GM23338 (cell line): ENCODE data around the gene CDKAL1. TPM values are rescaled to one million over a fixed set of nuclear protein-coding genes. Genes with fewer than 3 reads are reported as not detected.

Experiments used
- ATAC-seq: fragments of 200-7000 bp; cut with Tn5 transposase; 3 replicates; pipeline ENCODE4 v1.9.1; 2020
- DNase-seq: peaks from one replicate; pipeline ENCODE4 v3.0.0-alpha.2; 2015; ENCODE audit warnings: low spot score
- H2AFZ ChIP-seq: fragments of 200-600 bp; sonication (generic); 2 replicates; pipeline ENCODE4 v1.8.0; 2016; ENCODE audit warnings: antibody characterized with exemption, mild to moderate bottlenecking, moderate library complexity
- H3F3A ChIP-seq: fragments of 200-600 bp; sonication (generic); replicated peaks from 2 replicates; pipeline ENCODE4 v1.8.0; 2017; ENCODE audit warnings: antibody characterized with exemption, mixed run types, low read depth
- H3K27ac ChIP-seq: fragments of 200-600 bp; sonication (generic); 2 replicates; pipeline ENCODE4 v1.6.1; 2016; ENCODE audit warnings: low read depth
- H3K27me3 ChIP-seq: fragments of 200-600 bp; sonication (generic); 2 replicates; pipeline ENCODE4 v1.8.0; 2016; ENCODE audit warnings: mild to moderate bottlenecking, mixed run types, moderate library complexity; ENCODE audit not compliant: insufficient read depth
- H3K36me3 ChIP-seq: fragments of 200-600 bp; sonication (generic); 2 replicates; pipeline ENCODE4 v1.8.0; 2016; ENCODE audit warnings: mild to moderate bottlenecking; ENCODE audit not compliant: insufficient read depth
- H3K4me1 ChIP-seq: fragments of 200-600 bp; sonication (generic); 2 replicates; pipeline ENCODE4 v1.8.0; 2016; ENCODE audit warnings: mild to moderate bottlenecking, moderate library complexity; ENCODE audit not compliant: insufficient read depth
- H3K4me2 ChIP-seq: fragments of 200-600 bp; sonication (generic); 2 replicates; pipeline ENCODE4 v1.7.1; 2017; ENCODE audit warnings: mixed run types
- H3K4me3 ChIP-seq: fragments of 200-600 bp; sonication (generic); 2 replicates; pipeline ENCODE4 v1.6.1; 2016; ENCODE audit warnings: mixed run types
- H3K79me2 ChIP-seq: fragments of 200-600 bp; sonication (generic); replicated peaks from 2 replicates; pipeline ENCODE4 v1.8.0; 2017; ENCODE audit warnings: mild to moderate bottlenecking; ENCODE audit not compliant: insufficient read depth
- H3K9me2 ChIP-seq: fragments of 200-600 bp; sonication (generic); 2 replicates; pipeline ENCODE4 v1.8.0; 2017; ENCODE audit not compliant: insufficient read depth
- H4K20me1 ChIP-seq: fragments of 200-600 bp; sonication (generic); replicated peaks from 2 replicates; pipeline ENCODE4 v1.8.0; 2017; ENCODE audit warnings: mild to moderate bottlenecking; ENCODE audit not compliant: insufficient read depth
- H3K27ac Mint-ChIP-seq: 2 replicates; pipeline ENCODE4 v1.8.0; 2020; ENCODE audit warnings: inconsistent platforms, mild to moderate bottlenecking, moderate library complexity, mixed read lengths
- H3K27me3 Mint-ChIP-seq: 3 replicates; pipeline ENCODE4 v1.8.0; 2022; ENCODE audit warnings: low read depth, mild to moderate bottlenecking, moderate library complexity, mixed read lengths, inconsistent platforms; ENCODE audit not compliant: insufficient read depth, poor library complexity
- H3K36me3 Mint-ChIP-seq: 3 replicates; pipeline ENCODE4 v1.8.0; 2021; ENCODE audit warnings: low read depth, mild to moderate bottlenecking, inconsistent platforms, moderate library complexity, mixed read lengths
- H3K4me1 Mint-ChIP-seq: 3 replicates; pipeline ENCODE4 v1.8.0; 2020; ENCODE audit warnings: mild to moderate bottlenecking, inconsistent platforms, mixed read lengths
- H3K4me3 Mint-ChIP-seq: 3 replicates; pipeline ENCODE4 v1.8.0; 2021; ENCODE audit warnings: moderate library complexity, mild to moderate bottlenecking, inconsistent platforms, mixed read lengths
- H3K9me3 Mint-ChIP-seq: 3 replicates; pipeline ENCODE4 v1.8.0; 2020; ENCODE audit warnings: moderate library complexity, mild to moderate bottlenecking, inconsistent platforms, mixed read lengths
- CREB1 ChIP-seq: fragments of 250-450 bp; sonication (Bioruptor Pico); IDR thresholded peaks from 2 replicates; pipeline ENCODE4 v1.5.0; 2020; ENCODE audit warnings: low read depth, mild to moderate bottlenecking, moderate library complexity
- CTCF ChIP-seq, 2 experiments: fragments of 200-600 bp in 1 of 2; sonication (generic) in 1 of 2; conservative IDR thresholded peaks; 2 replicates each; pipeline versions ENCODE4 v1.5.1 to v1.6.1; 2016 to 2017; ENCODE audit warnings: antibody characterized with exemption in 2 of 2, low read depth in 2 of 2, mild to moderate bottlenecking in 2 of 2, moderate library complexity in 1 of 2
- EZH2 ChIP-seq: fragments of 200-600 bp; sonication (generic); IDR thresholded peaks from one replicate; pipeline ENCODE4 v1.8.0; 2017; ENCODE audit warnings: antibody characterized with exemption, mild to moderate bottlenecking, low read depth; ENCODE audit not compliant: unreplicated experiment
- EZH2phosphoT487 ChIP-seq: fragments of 200-600 bp; sonication (generic); IDR thresholded peaks from one replicate; pipeline ENCODE4 v1.8.1; 2018; ENCODE audit warnings: antibody characterized with exemption; ENCODE audit not compliant: unreplicated experiment
- JUNB ChIP-seq: IDR thresholded peaks from one replicate; pipeline ENCODE4 v1.6.1; 2016; ENCODE audit warnings: antibody characterized with exemption; ENCODE audit not compliant: unreplicated experiment
- NANOG ChIP-seq: IDR thresholded peaks from 2 replicates; pipeline ENCODE4 v1.6.1; 2016; ENCODE audit warnings: antibody characterized with exemption, borderline replicate concordance
- POLR2AphosphoS5 ChIP-seq: IDR thresholded peaks from 2 replicates; pipeline ENCODE4 v1.6.1; 2016; ENCODE audit warnings: antibody characterized with exemption, low read depth
- STAT1 ChIP-seq: IDR thresholded peaks from one replicate; pipeline ENCODE4 v1.6.1; 2016; ENCODE audit warnings: antibody characterized with exemption; ENCODE audit not compliant: unreplicated experiment
- ZNF331 ChIP-seq: fragments of 250-450 bp; sonication (Bioruptor Pico); IDR thresholded peaks from 2 replicates; pipeline ENCODE4 v1.5.0; 2020; ENCODE audit warnings: low read depth, mild to moderate bottlenecking, moderate library complexity
- ZNF462 ChIP-seq: fragments of 250-450 bp; sonication (Bioruptor Pico); IDR thresholded peaks from 2 replicates; pipeline ENCODE4 v1.5.0; 2020; ENCODE audit warnings: mild to moderate bottlenecking, moderate library complexity
- polyA plus RNA-seq: library from polyadenylated mRNA; unstranded; fragments of >200 nt; fragmentation: Nextera tagmentation; extraction: Ambion mirVana; gene quantifications from 2 replicates; pipeline ENCODE4 v1.2.1, GENCODE V29; 2016
- total RNA-seq: library from RNA; depleted of rRNA; stranded (reverse); fragments of >200 nt; shearing (Covaris generic); gene quantifications from 2 replicates; pipeline ENCODE4 v1.2.3, GENCODE V29; 2014

Gene CDKAL1
- total and polyA plus RNA-seq, 2 experiments from 2014 or later: 17.8 to 35.0 TPM

DNA sequence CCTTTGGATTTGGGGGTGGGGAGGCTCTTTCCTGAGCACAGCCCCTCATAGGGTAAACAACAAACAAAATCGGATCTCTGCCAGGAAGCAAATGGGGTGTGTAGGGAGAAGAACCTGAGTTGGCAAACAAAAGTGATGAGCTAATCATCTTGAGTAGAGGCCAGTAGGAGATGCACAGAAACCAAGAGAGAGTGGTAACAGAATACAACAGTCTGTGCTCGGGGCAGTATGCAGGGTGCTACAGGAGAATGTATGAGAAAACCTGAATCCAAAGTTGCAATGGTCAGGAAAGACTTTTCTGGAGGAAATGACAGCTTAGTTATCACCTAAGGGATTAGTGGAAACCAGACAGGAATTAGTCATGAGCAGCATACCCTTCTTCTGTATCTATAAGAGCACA is 177.8 kb downstream of the CDKAL1 start:
- Histone ChIP-seq H3K27ac (no peak overlapping the region), H3K9me2 (no peaks in the 10 kb centered on the region), H2AFZ (no peak overlapping the region), H3K79me2 (0 out of 2 replicates have a peak, but pooled peaks cover 2% of the 10 kb centered on the region), H3K4me1 (peaks cover 4% of the 10 kb centered on the region; the same call in 1 of the 2 replicates), H3K27me3 (no peaks in the 10 kb centered on the region), H3K4me3 (no peak overlapping the region), H3K36me3 (no peaks in the 10 kb centered on the region), H4K20me1 (no peaks in the 10 kb centered on the region), H3F3A (no peaks in the 10 kb centered on the region), H3K4me2 (no peak overlapping the region)
- ATAC-seq (no peak), DNase-seq (no peak)
- Mint-ChIP-seq H3K4me1 (peaks cover 21% of the 10 kb centered on the region), H3K27ac (peak overlapping the region; percentile 12; the same call in 1 of the 2 replicates), H3K27me3 (no peaks in the 10 kb centered on the region), H3K36me3 (no peaks in the 10 kb centered on the region), H3K4me3 (no peak overlapping the region), H3K9me3 (no peaks in the 10 kb centered on the region)
- TF ChIP-seq ZNF462 (CRISPR knock-in tag) (no peak), EZH2 (no peak), STAT1 (no peak), NANOG (no peak), JUNB (no peak)

GRCh38 chr6:20715135-20715806 is 181.0 kb downstream of the CDKAL1 start:
- Histone ChIP-seq H4K20me1 (no peaks in the 10 kb centered on the region), H3K36me3 (no peaks in the 10 kb centered on the region), H3K27me3 (no peaks in the 10 kb centered on the region), H3K4me1 (peaks cover 4% of the 10 kb centered on the region; the same call in 1 of the 2 replicates), H3K9me2 (no peaks in the 10 kb centered on the region), H3F3A (no peaks in the 10 kb centered on the region), H3K79me2 (0 out of 2 replicates have a peak, but pooled peaks cover 7% of the 10 kb centered on the region), H3K27ac (no peak overlapping the region), H3K4me3 (no peak overlapping the region), H2AFZ (no peak overlapping the region), H3K4me2 (no peak overlapping the region)
- Mint-ChIP-seq H3K36me3 (no peaks in the 10 kb centered on the region), H3K27me3 (no peaks in the 10 kb centered on the region), H3K4me3 (no peak overlapping the region), H3K9me3 (no peaks in the 10 kb centered on the region), H3K27ac (no peak overlapping the region), H3K4me1 (peaks cover 16% of the 10 kb centered on the region)
- TF ChIP-seq CTCF (conservative IDR thresholded peaks at IDR 0.05; ENCODE audit: low read depth in 2 of 2): no peak
- TF ChIP-seq JUNB: no peak
- no peak for TF ChIP-seq CREB1
- TF ChIP-seq EZH2phosphoT487: no peak
- TF ChIP-seq POLR2AphosphoS5: no peak
- TF ChIP-seq ZNF331 (CRISPR knock-in tag): no peak
- no peak for TF ChIP-seq NANOG
- DNase-seq (no peak), ATAC-seq (no peak)
